Germinal center (tissue), 1 donor: ENCODE measurements around the gene NGEF.

Experiments
- DNase-seq: peaks from one replicate; pipeline ENCODE4 v3.0.0; 2012; ENCODE audit warnings: mixed read lengths, low spot score

Gene NGEF

GRCh38 chr2:232833830-232834229, 179.2 kb downstream of the NGEF start:
- no peak for DNase-seq

- DNase-seq: no peak
Measured at GRCh38 chr2:232831496-232831895, 181.6 kb downstream of the NGEF start.

DNA sequence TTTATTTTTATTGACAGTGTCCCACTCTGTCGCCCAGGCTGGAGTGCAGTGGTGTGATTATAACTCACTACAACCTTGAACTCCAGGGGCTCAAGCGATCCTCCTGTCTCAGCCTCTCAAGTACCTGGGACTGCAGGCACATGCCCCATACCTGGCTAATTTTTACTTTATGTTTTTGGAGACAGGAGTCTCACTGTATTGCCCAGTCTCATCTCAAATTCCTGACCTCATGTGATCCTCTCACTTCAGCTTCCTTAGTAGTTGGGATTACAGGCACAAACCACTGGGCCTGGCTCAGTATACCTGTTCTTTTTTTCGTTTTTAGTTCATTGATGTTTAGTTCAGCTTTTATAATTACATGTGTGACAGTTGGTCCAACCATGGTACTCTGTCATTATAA, 183.1 kb downstream of the NGEF start:
- no peak for DNase-seq
